Measurements from ENCODE around the gene LILRB1.

The LILRB1 gene

GRCh38 chr19:54653181-54653809, 23.0 kb downstream of the LILRB1 start:
- Histone ChIP-seq H3K36me3 (ENCODE audit: control insufficient read depth, insufficient read depth, low read length) (no peaks in the 10 kb centered on the region), H3K4me3 (ENCODE audit: low read length) (no peak overlapping the region), H3K9ac (ENCODE audit: low read length) (no peak overlapping the region)

GRCh38 chr19:54654447-54655321, 24.4 kb downstream of the LILRB1 start:
- H3K4me1 ChIP-seq (ENCODE audit: control insufficient read depth, insufficient read depth, low read length): no peaks in the 10 kb centered on the region
- no peak overlapping the region for H3K9ac ChIP-seq (ENCODE audit: low read length)
- no peaks in the 10 kb centered on the region for H3K27me3 ChIP-seq (ENCODE audit: control insufficient read depth, insufficient read depth, low read length)
- H3K4me3 ChIP-seq (ENCODE audit: low read length): no peak overlapping the region
- H3K9me3 ChIP-seq (ENCODE audit: control insufficient read depth, low read length): no peaks in the 10 kb centered on the region
- H3K36me3 ChIP-seq (ENCODE audit: control insufficient read depth, insufficient read depth, low read length): no peaks in the 10 kb centered on the region

More at GRCh38 chr19:54653181-54653809, 23.0 kb downstream of the LILRB1 start:
- H3K4me1 ChIP-seq (ENCODE audit: control insufficient read depth, insufficient read depth, low read length): no peaks in the 10 kb centered on the region
- no peaks in the 10 kb centered on the region for H3K9me3 ChIP-seq (ENCODE audit: control insufficient read depth, low read length)
- H3K27me3 ChIP-seq (ENCODE audit: control insufficient read depth, insufficient read depth, low read length): no peaks in the 10 kb centered on the region

GRCh38 chr19:54659300-54659699, 29.0 kb downstream of the LILRB1 start:
- H3K36me3 ChIP-seq (ENCODE audit: control insufficient read depth, insufficient read depth, low read length): no peaks in the 10 kb centered on the region
- no peaks in the 10 kb centered on the region for H3K9me3 ChIP-seq (ENCODE audit: control insufficient read depth, low read length)
- H3K27me3 ChIP-seq (ENCODE audit: control insufficient read depth, insufficient read depth, low read length): no peaks in the 10 kb centered on the region
- no peak overlapping the region for H3K4me3 ChIP-seq (ENCODE audit: low read length)
- H3K9ac ChIP-seq (ENCODE audit: low read length): no peak overlapping the region
- H3K4me1 ChIP-seq (ENCODE audit: control insufficient read depth, insufficient read depth, low read length): no peaks in the 10 kb centered on the region

- H3K4me1 ChIP-seq (ENCODE audit: control insufficient read depth, insufficient read depth, low read length): no peaks in the 10 kb centered on the region
- no peaks in the 10 kb centered on the region for H3K9me3 ChIP-seq (ENCODE audit: control insufficient read depth, low read length)
- H3K27me3 ChIP-seq (ENCODE audit: control insufficient read depth, insufficient read depth, low read length): no peaks in the 10 kb centered on the region
- no peaks in the 10 kb centered on the region for H3K36me3 ChIP-seq (ENCODE audit: control insufficient read depth, insufficient read depth, low read length)
- no peak overlapping the region for H3K4me3 ChIP-seq (ENCODE audit: low read length)
- H3K9ac ChIP-seq (ENCODE audit: low read length): no peak overlapping the region
Observed at GRCh38 chr19:54660306-54660705, 30.0 kb downstream of the LILRB1 start.

- Histone ChIP-seq H3K36me3 (ENCODE audit: control insufficient read depth, insufficient read depth, low read length) (no peaks in the 10 kb centered on the region), H3K9me3 (ENCODE audit: control insufficient read depth, low read length) (no peaks in the 10 kb centered on the region), H3K4me1 (ENCODE audit: control insufficient read depth, insufficient read depth, low read length) (no peaks in the 10 kb centered on the region), H3K27me3 (ENCODE audit: control insufficient read depth, insufficient read depth, low read length) (no peaks in the 10 kb centered on the region), H3K4me3 (ENCODE audit: low read length) (no peak overlapping the region), H3K9ac (ENCODE audit: low read length) (no peak overlapping the region)
Observed at GRCh38 chr19:54660964-54661363, 30.7 kb downstream of the LILRB1 start.

GRCh38 chr19:54661846-54662481, 31.7 kb downstream of the LILRB1 start:
- H3K4me3 ChIP-seq (ENCODE audit: low read length): no peak overlapping the region
- H3K9me3 ChIP-seq (ENCODE audit: control insufficient read depth, low read length): no peaks in the 10 kb centered on the region
- H3K9ac ChIP-seq (ENCODE audit: low read length): no peak overlapping the region
- no peaks in the 10 kb centered on the region for H3K4me1 ChIP-seq (ENCODE audit: control insufficient read depth, insufficient read depth, low read length)
- H3K36me3 ChIP-seq (ENCODE audit: control insufficient read depth, insufficient read depth, low read length): no peaks in the 10 kb centered on the region
- no peaks in the 10 kb centered on the region for H3K27me3 ChIP-seq (ENCODE audit: control insufficient read depth, insufficient read depth, low read length)

GRCh38 chr19:54662730-54663129, 32.4 kb downstream of the LILRB1 start, which contains the start of gene LILRB4:
TSS of gene LILRB4 (plus strand) at chr19:54662985. CDS start at chr19:54663034, 49 bp downstream.
- no peaks in the 10 kb centered on the region for H3K4me1 ChIP-seq (ENCODE audit: control insufficient read depth, insufficient read depth, low read length)
- no peak within 1 kb of the TSS for H3K4me3 ChIP-seq (ENCODE audit: low read length)
- H3K27me3 ChIP-seq (ENCODE audit: control insufficient read depth, insufficient read depth, low read length): no peaks in the 10 kb centered on the region
- no peaks in the 10 kb centered on the region for H3K36me3 ChIP-seq (ENCODE audit: control insufficient read depth, insufficient read depth, low read length)
- H3K9me3 ChIP-seq (ENCODE audit: control insufficient read depth, low read length): no peaks in the 10 kb centered on the region
- no peak within 1 kb of the TSS for H3K9ac ChIP-seq (ENCODE audit: low read length)

- H3K9me3 ChIP-seq (ENCODE audit: control insufficient read depth, low read length): no peaks in the 10 kb centered on the region
- no peak overlapping the region for H3K4me3 ChIP-seq (ENCODE audit: low read length)
- H3K36me3 ChIP-seq (ENCODE audit: control insufficient read depth, insufficient read depth, low read length): no peaks in the 10 kb centered on the region
- H3K9ac ChIP-seq (ENCODE audit: low read length): no peak overlapping the region
- no peaks in the 10 kb centered on the region for H3K27me3 ChIP-seq (ENCODE audit: control insufficient read depth, insufficient read depth, low read length)
- H3K4me1 ChIP-seq (ENCODE audit: control insufficient read depth, insufficient read depth, low read length): no peaks in the 10 kb centered on the region
Observed at GRCh38 chr19:54665530-54665929, 35.2 kb downstream of the LILRB1 start.

- no peaks in the 10 kb centered on the region for H3K9me3 ChIP-seq (ENCODE audit: control insufficient read depth, low read length)
- H3K9ac ChIP-seq (ENCODE audit: low read length): no peak overlapping the region
- H3K36me3 ChIP-seq (ENCODE audit: control insufficient read depth, insufficient read depth, low read length): no peaks in the 10 kb centered on the region
- no peak overlapping the region for H3K4me3 ChIP-seq (ENCODE audit: low read length)
- no peaks in the 10 kb centered on the region for H3K27me3 ChIP-seq (ENCODE audit: control insufficient read depth, insufficient read depth, low read length)
- no peaks in the 10 kb centered on the region for H3K4me1 ChIP-seq (ENCODE audit: control insufficient read depth, insufficient read depth, low read length)
Observed at GRCh38 chr19:54667217-54667616, 36.9 kb downstream of the LILRB1 start.

GRCh38 chr19:54668353-54668752, 38.1 kb downstream of the LILRB1 start:
- H3K4me1 ChIP-seq (ENCODE audit: control insufficient read depth, insufficient read depth, low read length): no peaks in the 10 kb centered on the region
- H3K27me3 ChIP-seq (ENCODE audit: control insufficient read depth, insufficient read depth, low read length): no peaks in the 10 kb centered on the region
- no peaks in the 10 kb centered on the region for H3K9me3 ChIP-seq (ENCODE audit: control insufficient read depth, low read length)
- no peak overlapping the region for H3K9ac ChIP-seq (ENCODE audit: low read length)
- H3K36me3 ChIP-seq (ENCODE audit: control insufficient read depth, insufficient read depth, low read length): no peaks in the 10 kb centered on the region
- no peak overlapping the region for H3K4me3 ChIP-seq (ENCODE audit: low read length)

GRCh38 chr19:54670576-54671357, 40.5 kb downstream of the LILRB1 start:
- Histone ChIP-seq H3K27me3 (ENCODE audit: control insufficient read depth, insufficient read depth, low read length) (no peaks in the 10 kb centered on the region), H3K36me3 (ENCODE audit: control insufficient read depth, insufficient read depth, low read length) (no peaks in the 10 kb centered on the region), H3K4me1 (ENCODE audit: control insufficient read depth, insufficient read depth, low read length) (no peaks in the 10 kb centered on the region), H3K4me3 (ENCODE audit: low read length) (no peak overlapping the region), H3K9ac (ENCODE audit: low read length) (no peak overlapping the region), H3K9me3 (ENCODE audit: control insufficient read depth, low read length) (no peaks in the 10 kb centered on the region)

Measured in mucosa of stomach (tissue), 1 donor.